HG03196 (cell line): ENCODE data around the gene CGN.

Experiments used
- ATAC-seq: cut with Tn5 transposase; IDR thresholded peaks from one replicate; pipeline ENCODE4 v1.9.1; 2021; ENCODE audit not compliant: unreplicated experiment

The CGN gene

DNA sequence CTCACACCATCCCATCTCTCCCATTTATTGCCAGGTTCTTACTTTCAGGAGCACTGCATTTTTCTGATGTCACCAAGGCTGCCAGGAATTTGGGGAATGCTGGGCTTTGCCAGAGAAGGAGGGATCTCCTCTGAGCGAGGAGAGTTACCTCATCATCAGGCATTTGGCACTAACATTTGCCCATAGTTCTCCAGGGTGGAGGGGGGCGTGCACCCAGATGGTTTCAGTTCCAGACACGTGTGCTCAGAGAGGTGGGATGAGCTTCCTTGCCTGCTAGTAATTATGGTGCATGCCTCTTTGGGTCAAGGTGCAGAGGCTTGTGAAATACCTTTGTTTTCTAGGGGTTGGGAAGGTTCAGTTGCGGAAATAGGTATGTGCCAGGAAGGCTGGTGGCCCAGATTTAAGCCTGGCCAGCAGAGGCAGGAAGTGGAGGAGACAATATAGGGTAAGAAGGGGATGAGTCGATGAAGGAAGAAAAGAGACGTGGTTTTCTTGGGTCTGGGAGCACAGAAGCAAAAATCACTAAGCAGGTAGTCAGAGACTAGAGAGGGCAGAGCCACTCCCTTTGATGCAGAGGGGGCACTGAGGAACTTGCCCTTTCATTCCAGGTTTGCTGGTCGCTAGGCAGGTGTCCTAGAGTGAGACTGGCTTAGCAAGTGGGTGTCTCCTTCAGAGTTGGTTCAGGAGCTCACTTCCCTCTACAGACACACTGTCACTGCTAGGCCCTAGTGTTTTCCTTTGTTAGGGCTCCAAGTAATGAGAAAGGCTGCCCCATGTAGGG, 36.1 kb downstream of the CGN start:
- ATAC-seq, result no peak

- no peak for ATAC-seq
Observed at GRCh38 chr1:151547900-151548230, 36.7 kb downstream of the CGN start.

- no peak for ATAC-seq
Observed at GRCh38 chr1:151549199-151549598, 38.0 kb downstream of the CGN start.

DNA sequence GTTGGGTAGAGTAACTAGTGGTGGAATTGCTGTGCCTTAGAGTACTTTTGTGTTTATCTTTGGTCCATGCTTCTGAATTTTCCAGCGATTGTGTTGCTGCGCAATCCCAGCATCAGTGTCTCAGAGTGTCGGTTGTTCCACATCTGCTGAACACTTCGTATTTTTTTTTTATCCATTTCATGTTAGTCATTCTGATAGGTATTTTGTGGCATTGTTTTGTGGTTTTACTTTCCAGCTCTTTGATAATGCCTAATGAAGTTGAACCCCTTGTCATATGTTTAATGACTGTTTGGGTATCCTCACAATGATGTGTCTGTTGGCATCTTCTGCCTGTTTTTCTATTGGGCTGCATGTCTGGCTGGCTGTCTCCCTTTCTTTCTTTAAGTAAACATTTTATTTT, 42.5 kb downstream of the CGN start:
- ATAC-seq, result no peak

DNA sequence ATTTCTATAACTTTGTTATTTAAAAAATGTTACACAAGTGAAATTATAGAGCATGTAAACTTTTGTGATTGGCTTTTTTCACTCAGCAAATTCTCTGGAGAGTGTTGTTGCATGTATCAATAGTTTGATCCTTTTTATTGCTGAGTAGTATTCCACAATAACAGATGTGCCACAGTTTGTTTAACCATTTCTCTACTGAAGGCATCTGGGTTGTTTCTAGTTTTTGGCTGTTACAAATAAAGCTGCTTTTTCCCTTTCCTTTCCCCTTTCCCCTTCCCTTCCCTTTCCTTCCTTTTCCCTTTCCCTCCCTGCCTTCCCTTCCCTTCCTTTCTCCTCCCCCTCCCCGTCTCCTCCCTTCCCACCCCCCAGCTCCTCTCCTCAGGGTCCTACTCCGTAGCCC, 44.9 kb downstream of the CGN start:
- no peak for ATAC-seq

DNA sequence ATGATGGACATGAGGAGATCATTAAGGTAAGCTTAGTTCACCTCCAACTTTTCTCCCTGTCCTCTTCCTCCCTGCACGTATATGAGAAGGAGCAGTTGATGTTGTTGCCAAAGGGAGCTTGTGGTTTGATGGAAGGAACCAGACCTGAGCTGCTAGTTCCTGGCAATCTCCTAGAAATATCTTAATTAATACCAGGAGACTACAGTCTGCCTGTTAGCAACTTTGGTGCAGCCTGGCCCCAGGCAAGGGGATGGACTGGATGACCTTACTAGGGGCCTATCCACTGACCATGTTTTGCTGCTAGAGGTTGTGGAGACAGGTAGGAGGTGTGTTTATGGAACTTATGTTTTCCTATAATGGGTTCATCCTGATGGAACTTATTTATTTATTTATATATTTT, 51.5 kb downstream of the CGN start:
- ATAC-seq, result no peak

- no peak for ATAC-seq
Observed at GRCh38 chr1:151563376-151563775, 52.2 kb downstream of the CGN start.

DNA sequence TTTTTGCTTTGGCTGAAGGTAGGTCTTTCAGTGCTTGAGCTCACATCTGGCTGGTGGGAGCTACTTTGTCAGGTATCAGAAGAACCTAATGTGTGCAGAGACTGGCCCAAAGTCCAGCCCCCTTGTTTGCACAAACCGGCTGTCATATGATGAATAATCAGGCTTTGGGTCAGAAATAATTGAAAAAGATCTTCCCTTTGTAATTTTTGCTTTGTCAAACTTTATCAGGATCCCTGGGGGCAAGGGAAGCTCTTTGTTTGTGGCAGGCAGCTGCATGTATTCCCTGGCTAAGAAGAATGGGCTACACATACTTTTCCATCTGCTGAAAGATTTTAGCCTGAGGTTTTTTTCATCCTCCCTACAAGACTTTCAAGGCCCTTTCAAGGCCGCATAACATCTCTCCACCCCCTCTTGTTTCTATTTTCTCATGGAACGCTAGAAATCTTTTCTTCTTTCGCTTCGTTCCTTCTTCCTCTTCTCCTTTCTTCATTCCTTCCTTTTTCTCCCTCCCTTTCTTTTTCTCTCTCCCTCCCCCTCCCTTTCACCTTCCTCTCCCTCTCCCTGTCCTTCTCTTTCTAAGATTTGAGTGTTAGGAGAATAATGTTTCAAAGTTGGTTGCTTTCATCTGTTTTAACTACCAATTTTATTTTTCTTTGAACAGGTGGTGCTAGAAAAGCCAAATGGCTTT, 54.5 kb downstream of the CGN start:
- ATAC-seq, result no peak

- ATAC-seq, result no peak
Observed at GRCh38 chr1:151568626-151569088, 57.5 kb downstream of the CGN start.

DNA sequence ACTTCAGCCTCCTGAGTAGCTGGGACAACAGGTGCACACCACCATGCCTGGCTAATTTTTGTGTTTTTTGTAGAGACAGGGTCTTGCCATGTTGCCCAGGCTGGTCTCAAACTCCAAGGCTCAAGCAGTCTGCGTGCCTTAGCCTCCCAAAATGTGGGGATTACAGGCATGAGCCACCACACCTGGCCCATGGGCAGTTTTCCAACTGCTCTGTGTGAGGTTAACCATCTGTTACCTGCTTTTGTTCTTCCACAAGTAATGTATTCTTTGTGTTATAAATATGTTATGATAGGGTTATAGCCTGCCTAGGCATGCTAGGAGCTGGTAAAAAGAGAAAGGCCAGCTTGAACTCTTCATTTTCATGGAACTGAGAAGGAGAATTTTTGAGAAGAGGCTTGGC, 59.6 kb downstream of the CGN start:
- no peak for ATAC-seq

DNA sequence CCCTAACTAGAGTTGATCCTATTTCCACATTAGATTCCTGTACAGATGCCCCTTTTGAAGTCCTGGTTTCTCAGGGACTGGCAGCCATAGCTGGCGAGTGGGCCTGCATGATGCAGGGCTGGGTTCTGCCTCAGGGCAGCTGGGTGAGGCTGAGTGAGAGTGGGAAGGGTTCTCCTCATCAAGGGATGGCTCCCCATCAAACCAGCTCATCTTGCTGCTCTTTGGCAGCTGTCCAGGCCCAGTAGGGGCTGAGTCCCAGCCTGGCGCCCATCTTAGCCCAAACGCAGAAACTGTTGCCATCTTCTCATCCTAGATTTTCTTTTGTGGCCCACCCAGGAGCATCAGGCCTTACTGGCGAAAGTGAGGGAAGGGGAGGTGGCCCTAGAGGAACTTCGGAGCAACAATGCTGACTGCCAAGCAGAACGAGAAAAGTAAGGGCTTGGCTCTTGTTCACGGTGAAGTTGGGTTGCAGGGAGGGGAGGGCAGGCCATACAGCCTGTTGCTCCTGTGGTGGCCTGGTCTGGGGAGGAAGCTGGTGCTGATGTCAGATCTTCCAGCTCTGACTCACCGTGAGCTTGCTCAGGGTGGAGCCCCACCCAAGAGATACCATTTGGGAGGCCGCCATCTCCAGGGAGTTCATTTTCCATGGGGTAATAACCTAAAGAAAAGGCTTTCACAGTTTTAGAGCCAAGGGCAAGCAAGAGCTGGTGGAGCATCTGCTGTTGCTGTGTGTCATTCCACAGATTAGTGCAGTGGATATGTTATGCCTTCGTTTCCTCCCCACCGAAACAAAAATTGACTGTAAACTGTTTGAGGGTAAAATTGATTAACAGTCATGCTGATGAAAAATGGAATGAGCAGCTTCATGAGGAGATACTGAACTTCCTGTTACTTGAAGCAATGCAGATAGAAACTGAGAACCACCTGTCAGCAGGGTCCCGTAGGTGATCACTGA, 63.7 kb downstream of the CGN start:
- no peak for ATAC-seq

DNA sequence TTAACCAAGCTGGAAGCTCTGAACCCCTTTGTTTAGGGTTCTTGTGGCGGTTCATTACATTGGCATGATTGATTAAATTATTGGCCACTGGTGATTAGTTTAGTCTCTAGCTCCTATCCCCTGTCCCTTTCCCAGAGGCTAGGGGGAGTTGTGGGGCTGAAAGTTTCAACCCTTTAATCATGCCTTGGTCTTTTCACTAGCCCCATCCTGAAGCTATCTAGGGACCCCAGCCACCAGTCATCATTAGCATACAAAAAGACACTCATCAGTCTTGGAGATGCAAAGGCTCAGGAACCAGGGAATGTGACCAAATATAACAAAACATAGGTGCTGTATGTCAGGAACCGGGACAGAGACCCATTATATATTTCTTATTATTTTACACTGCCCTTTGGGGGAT, 66.0 kb downstream of the CGN start:
- no peak for ATAC-seq

- ATAC-seq, result no peak
Observed at GRCh38 chr1:151578941-151579340, 67.8 kb downstream of the CGN start.

GRCh38 chr1:151579436-151580225, 68.4 kb downstream of the CGN start:
- no peak for ATAC-seq

DNA sequence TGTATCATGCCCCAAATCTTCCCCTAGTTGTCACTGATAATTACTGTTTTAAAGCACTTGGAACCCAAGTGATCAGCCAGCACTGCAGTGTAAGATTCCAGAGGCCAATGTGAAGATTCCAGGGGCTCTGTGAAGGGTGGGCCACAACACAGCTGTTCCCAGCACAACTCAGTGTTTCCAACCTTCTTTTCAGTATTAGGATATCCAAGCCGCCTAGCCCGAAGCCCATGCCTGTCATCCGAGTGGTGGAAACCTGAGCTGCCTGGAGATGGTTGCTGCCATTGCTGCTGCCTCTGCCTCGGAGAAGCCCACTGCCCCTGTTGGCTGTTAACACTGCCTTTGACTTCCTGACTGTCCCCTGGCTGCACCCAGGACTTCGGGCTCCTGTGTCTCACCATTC, 70.3 kb downstream of the CGN start:
- ATAC-seq, result no peak

GRCh38 chr1:151581921-151582320, 70.7 kb downstream of the CGN start:
- no peak for ATAC-seq

- ATAC-seq, result no peak
Observed at GRCh38 chr1:151583796-151584195, 72.6 kb downstream of the CGN start.

DNA sequence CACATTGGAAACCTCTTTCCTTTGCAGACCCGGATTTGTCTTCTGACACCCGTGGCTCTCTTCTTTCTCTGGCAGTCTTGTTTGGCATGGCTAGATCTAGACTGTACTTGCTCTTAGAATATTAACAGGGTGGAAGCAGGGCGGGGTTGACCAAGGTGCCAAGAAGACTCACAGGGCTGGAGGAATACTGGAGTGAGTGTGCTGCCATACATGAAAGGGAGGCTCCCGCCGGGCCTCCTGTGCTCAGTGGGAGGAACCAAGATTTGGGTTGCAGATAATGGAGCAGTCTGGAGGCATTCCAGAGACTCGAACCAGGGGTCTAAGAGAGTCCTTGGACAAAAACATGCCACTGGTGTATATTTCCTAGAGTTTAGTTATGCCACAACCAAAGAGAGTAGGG, 73.1 kb downstream of the CGN start:
- ATAC-seq, result no peak

DNA sequence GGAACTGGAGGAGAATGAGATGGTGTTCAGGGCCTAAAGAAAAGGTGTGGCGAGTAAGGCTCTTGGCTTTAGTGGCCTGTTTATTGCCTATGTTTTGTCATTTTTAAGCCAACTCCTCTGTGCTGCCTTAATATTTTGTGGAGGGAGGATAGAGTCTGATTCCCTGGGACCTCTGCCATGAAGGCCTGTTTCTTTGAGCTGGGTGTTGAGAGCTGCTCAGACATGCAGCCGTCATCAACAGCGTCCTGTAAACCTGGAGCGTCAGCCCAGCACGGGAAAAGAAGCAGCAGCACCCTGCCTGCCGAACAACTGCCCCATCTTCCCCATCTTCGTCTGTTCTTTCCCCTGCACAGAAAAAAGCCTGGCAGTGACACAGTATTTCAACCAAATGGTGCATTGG, 73.6 kb downstream of the CGN start:
- ATAC-seq, result no peak

DNA sequence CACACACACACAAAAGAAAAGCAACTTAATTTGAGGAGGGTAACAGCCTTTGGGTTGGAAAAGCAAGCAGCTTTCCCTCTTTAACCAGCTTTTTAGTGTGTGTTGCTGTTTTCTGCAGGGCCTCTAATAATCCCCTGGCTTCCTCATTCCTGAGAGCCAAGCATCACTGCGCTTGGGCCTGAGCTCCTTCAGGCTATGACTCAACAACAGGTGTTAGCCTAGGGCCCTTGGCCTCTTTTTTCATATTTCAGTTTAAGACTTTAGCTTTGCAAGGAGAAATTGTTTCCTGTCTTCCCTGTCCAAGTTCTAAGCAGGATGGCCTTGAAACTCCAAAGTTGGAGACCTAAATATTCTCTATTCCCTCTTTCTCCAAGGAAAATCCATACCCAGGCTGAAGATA, 74.4 kb downstream of the CGN start:
- ATAC-seq, result no peak
